DOHH2 (cell line): Measurements from ENCODE around the gene TSTD1.

Source experiments
- EZH2phosphoT487 ChIP-seq: fragments of 200-600 bp; sonication (generic); IDR thresholded peaks from 2 replicates; pipeline ENCODE4 v1.6.1; 2017; ENCODE audit warnings: borderline replicate concordance, mild to moderate bottlenecking, antibody characterized with exemption, low read length, moderate library complexity, mixed read lengths
- TF ChIP-seq, protein P1 (sequence below): fragments of 200-600 bp; sonication (generic); IDR thresholded peaks from one replicate; pipeline ENCODE4 v1.5.1; 2014; ENCODE audit warnings: antibody characterized with exemption, mild to moderate bottlenecking, low read depth, low read length; ENCODE audit not compliant: poor library complexity, severe bottlenecking

DNA sequence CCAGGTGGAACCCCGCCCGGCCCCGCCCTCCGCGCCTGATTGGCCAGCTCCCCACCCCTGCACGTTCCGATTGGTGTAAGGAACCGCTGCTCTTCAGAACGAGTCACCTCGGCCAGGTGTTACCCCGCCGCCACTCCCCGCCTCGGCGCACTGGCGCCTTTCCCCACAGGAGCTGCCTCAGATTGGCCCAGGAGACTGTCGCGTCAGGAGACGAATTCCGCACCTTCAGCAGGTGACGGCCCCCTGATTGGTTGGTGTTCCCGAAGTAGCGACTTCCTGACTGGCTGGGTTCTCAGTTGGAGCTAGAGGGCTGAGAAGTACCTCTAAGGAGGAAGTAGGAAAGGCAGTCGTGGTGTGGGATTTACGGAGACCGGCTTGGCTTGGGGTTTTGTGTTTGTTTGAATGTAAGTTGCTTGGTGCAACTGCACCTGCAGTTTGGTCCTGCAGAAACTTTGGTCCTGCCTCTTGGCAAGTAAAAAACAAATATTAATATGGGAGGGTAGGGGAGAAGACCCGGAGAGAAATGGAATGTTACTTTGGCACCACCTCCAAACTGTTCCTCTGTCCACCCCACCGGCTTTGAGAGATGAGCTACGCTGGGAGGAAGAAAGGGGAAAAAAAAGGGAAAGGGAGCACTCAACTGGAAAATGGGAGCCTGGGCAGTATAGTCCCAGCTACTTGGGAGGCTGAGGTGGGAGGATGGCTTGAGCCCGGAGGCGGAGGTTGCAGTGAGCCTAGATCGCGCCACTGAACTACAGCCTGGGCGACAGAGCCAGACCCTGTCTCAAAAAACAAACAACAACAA is 17.4 kb downstream of the TSTD1 start:
- TF ChIP-seq, protein P1, sequence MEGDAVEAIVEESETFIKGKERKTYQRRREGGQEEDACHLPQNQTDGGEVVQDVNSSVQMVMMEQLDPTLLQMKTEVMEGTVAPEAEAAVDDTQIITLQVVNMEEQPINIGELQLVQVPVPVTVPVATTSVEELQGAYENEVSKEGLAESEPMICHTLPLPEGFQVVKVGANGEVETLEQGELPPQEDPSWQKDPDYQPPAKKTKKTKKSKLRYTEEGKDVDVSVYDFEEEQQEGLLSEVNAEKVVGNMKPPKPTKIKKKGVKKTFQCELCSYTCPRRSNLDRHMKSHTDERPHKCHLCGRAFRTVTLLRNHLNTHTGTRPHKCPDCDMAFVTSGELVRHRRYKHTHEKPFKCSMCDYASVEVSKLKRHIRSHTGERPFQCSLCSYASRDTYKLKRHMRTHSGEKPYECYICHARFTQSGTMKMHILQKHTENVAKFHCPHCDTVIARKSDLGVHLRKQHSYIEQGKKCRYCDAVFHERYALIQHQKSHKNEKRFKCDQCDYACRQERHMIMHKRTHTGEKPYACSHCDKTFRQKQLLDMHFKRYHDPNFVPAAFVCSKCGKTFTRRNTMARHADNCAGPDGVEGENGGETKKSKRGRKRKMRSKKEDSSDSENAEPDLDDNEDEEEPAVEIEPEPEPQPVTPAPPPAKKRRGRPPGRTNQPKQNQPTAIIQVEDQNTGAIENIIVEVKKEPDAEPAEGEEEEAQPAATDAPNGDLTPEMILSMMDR: no peak
- TF ChIP-seq EZH2phosphoT487: no peak
